ENCODE measurements around the gene LRRC9.

GRCh38 chr14:59981564-59981963 lies 61.6 kb downstream of the LRRC9 start:
- TF ChIP-seq, protein P1, sequence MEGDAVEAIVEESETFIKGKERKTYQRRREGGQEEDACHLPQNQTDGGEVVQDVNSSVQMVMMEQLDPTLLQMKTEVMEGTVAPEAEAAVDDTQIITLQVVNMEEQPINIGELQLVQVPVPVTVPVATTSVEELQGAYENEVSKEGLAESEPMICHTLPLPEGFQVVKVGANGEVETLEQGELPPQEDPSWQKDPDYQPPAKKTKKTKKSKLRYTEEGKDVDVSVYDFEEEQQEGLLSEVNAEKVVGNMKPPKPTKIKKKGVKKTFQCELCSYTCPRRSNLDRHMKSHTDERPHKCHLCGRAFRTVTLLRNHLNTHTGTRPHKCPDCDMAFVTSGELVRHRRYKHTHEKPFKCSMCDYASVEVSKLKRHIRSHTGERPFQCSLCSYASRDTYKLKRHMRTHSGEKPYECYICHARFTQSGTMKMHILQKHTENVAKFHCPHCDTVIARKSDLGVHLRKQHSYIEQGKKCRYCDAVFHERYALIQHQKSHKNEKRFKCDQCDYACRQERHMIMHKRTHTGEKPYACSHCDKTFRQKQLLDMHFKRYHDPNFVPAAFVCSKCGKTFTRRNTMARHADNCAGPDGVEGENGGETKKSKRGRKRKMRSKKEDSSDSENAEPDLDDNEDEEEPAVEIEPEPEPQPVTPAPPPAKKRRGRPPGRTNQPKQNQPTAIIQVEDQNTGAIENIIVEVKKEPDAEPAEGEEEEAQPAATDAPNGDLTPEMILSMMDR (IDR thresholded peaks at IDR 0.05), result no peak
- TF ChIP-seq POLR2A (IDR thresholded peaks at IDR 0.05), result no peak
